ENCODE measurements around the gene ANKEF1.

ANKEF1 gene

GRCh38 chr20:10078403-10078802 is 43.6 kb downstream of the ANKEF1 start:
- no peak for DNase-seq (ENCODE audit: extremely low read depth in 1 of 2, low read depth in 1 of 2)

GRCh38 chr20:10079964-10080363 is 45.2 kb downstream of the ANKEF1 start:
- DNase-seq (ENCODE audit: extremely low read depth in 1 of 2, low read depth in 1 of 2), result no peak

- DNase-seq (ENCODE audit: extremely low read depth in 1 of 2, low read depth in 1 of 2), result no peak
These were observed 45.8 kb downstream of the ANKEF1 start for GRCh38 chr20:10080574-10080973.

- DNase-seq (ENCODE audit: extremely low read depth in 1 of 2, low read depth in 1 of 2), result no peak
These were observed 55.2 kb downstream of the ANKEF1 start for GRCh38 chr20:10089871-10090587.

- DNase-seq (ENCODE audit: extremely low read depth in 1 of 2, low read depth in 1 of 2), result peak in 1 of 2 donors; percentile 0
These were observed 55.9 kb downstream of the ANKEF1 start for GRCh38 chr20:10090588-10091166.

GRCh38 chr20:10093087-10093591 is 58.4 kb downstream of the ANKEF1 start:
- no peak for DNase-seq (ENCODE audit: extremely low read depth in 1 of 2, low read depth in 1 of 2)

- no peak for DNase-seq (ENCODE audit: extremely low read depth in 1 of 2, low read depth in 1 of 2)
These were observed 59.9 kb downstream of the ANKEF1 start for GRCh38 chr20:10094566-10095173.

- DNase-seq (ENCODE audit: extremely low read depth in 1 of 2, low read depth in 1 of 2), result no peak
These were observed 62.0 kb downstream of the ANKEF1 start for GRCh38 chr20:10096790-10097189.

GRCh38 chr20:10105046-10105445 is 70.3 kb downstream of the ANKEF1 start:
- DNase-seq (ENCODE audit: extremely low read depth in 1 of 2, low read depth in 1 of 2), result no peak
